Transverse colon (tissue), 4 donors: ENCODE results near the gene MORC3.

ENCODE experiments used
- EP300 ChIP-seq: sonication (generic); formaldehyde crosslinking; IDR thresholded peaks from one replicate; pipeline ENCODE4 v1.6.1; 2017; ENCODE audit warnings: antibody characterized with exemption, low read depth
- POLR2A ChIP-seq: fragments of 450-650 bp; IDR thresholded peaks from one replicate; pipeline ENCODE4 v1.6.1; 2016; ENCODE audit warnings: antibody characterized with exemption, mild to moderate bottlenecking, moderate library complexity
- POLR2AphosphoS5 ChIP-seq, 3 donors: sonication (generic); formaldehyde crosslinking; IDR thresholded peaks; one replicate each; pipeline ENCODE4 v1.6.1; 2016; ENCODE audit warnings: antibody characterized with exemption in 3 of 3
- TF ChIP-seq, protein P1 (sequence below), 5 experiments: fragments of 200-600 bp in 3 of 5; fragments of 450-650 bp in 2 of 5; sonication (generic) in 3 of 5; IDR thresholded peaks; 1 replicate in 2 of 5; 2 replicates in 3 of 5; pipeline ENCODE4 v1.5.1; 2016 to 2017; ENCODE audit warnings: antibody characterized with exemption in 5 of 5, inconsistent platforms in 3 of 5, mild to moderate bottlenecking in 2 of 5, moderate library complexity in 1 of 5

DNA sequence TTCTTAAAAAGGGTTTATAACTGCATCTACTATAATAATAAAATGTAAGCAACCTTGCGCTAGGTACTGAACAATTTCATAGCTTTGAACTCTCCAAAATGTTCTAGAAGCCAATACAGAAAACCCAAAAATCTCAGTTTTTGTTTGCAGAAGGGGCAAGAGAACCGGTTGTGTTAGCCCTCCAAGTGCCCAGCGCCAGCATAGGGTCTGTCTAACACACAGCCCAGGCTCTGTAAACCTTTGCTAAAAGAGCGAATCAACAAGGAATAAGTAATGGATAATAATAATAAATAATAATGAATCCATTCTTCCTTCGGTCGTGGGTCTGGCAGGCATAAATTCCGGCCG is 64.9 kb downstream of the MORC3 start:
- TF ChIP-seq, protein P1, sequence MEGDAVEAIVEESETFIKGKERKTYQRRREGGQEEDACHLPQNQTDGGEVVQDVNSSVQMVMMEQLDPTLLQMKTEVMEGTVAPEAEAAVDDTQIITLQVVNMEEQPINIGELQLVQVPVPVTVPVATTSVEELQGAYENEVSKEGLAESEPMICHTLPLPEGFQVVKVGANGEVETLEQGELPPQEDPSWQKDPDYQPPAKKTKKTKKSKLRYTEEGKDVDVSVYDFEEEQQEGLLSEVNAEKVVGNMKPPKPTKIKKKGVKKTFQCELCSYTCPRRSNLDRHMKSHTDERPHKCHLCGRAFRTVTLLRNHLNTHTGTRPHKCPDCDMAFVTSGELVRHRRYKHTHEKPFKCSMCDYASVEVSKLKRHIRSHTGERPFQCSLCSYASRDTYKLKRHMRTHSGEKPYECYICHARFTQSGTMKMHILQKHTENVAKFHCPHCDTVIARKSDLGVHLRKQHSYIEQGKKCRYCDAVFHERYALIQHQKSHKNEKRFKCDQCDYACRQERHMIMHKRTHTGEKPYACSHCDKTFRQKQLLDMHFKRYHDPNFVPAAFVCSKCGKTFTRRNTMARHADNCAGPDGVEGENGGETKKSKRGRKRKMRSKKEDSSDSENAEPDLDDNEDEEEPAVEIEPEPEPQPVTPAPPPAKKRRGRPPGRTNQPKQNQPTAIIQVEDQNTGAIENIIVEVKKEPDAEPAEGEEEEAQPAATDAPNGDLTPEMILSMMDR (IDR thresholded peaks at IDR 0.05): no peak
- TF ChIP-seq EP300: no peak
- no peak for TF ChIP-seq POLR2A
- no peak for TF ChIP-seq POLR2AphosphoS5 (IDR thresholded peaks at IDR 0.05)
